ENCODE measurements around the gene SLC25A27.

SLC25A27 gene

GRCh38 chr6:46720401-46720800 lies 67.6 kb downstream of the SLC25A27 start:
- DNase-seq: no peak

Data from SHP77 treated with DMSO at 0.1 percent for 48 hours (cell line).